Smooth muscle cell (in vitro differentiated cells): ENCODE results near the gene RAPGEF5. TPM values are rescaled to one million over a fixed set of nuclear protein-coding genes. Genes with fewer than 3 reads are reported as not detected.

Experiments used
- DNase-seq: peaks from one replicate; lab custom pipeline; 2025; ENCODE audit not compliant: unreplicated experiment; lab: John Stamatoyannopoulos, UW
- H2AFZ ChIP-seq: fragments of 200-600 bp; sonication (generic); 2 replicates; pipeline ENCODE4 v1.6.0; 2016; ENCODE audit warnings: antibody characterized with exemption, low read depth, mild to moderate bottlenecking
- H3F3A ChIP-seq: fragments of 200-600 bp; sonication (generic); 2 replicates; pipeline ENCODE4 v1.6.0; 2017; ENCODE audit warnings: antibody characterized with exemption, low read depth
- H3K27ac ChIP-seq: fragments of 200-600 bp; sonication (generic); 2 replicates; pipeline ENCODE4 v1.5.1; 2016; ENCODE audit warnings: low read depth, mild to moderate bottlenecking
- H3K27me3 ChIP-seq: fragments of 200-600 bp; sonication (generic); 2 replicates; pipeline ENCODE4 v1.6.1; 2016; ENCODE audit warnings: low read depth, mild to moderate bottlenecking
- H3K36me3 ChIP-seq: fragments of 200-600 bp; sonication (generic); 2 replicates; pipeline ENCODE4 v1.5.1; 2016; ENCODE audit warnings: low read depth
- H3K4me1 ChIP-seq: fragments of 200-600 bp; sonication (generic); 2 replicates; pipeline ENCODE4 v1.5.1; 2016; ENCODE audit warnings: low read depth
- H3K4me2 ChIP-seq: fragments of 200-600 bp; sonication (generic); 2 replicates; pipeline ENCODE4 v1.6.0; 2016; ENCODE audit warnings: mild to moderate bottlenecking
- H3K4me3 ChIP-seq: fragments of 200-600 bp; sonication (generic); 2 replicates; pipeline ENCODE4 v1.5.1; 2016; ENCODE audit warnings: mild to moderate bottlenecking
- H3K79me2 ChIP-seq: fragments of 200-600 bp; sonication (generic); 2 replicates; pipeline ENCODE4 v1.6.0; 2016; ENCODE audit warnings: low read depth, mild to moderate bottlenecking
- H3K9ac ChIP-seq: fragments of 200-600 bp; sonication (generic); 2 replicates; pipeline ENCODE4 v1.6.0; 2016; ENCODE audit warnings: low read depth
- H3K9me3 ChIP-seq: fragments of 200-600 bp; sonication (generic); replicated peaks from 2 replicates; pipeline ENCODE4 v1.5.1; 2016; ENCODE audit warnings: low read depth
- H4K20me1 ChIP-seq: fragments of 200-600 bp; sonication (generic); 2 replicates; pipeline ENCODE4 v1.6.0; 2016; ENCODE audit warnings: low read depth
- WGBS: methylation state at CpG from one replicate; pipeline ENCODE4 v1.1.7; 2016; ENCODE audit warnings: low lambda C conversion rate; 5-methylcytosine and 5-hydroxymethylcytosine counted together
- polyA plus RNA-seq: library from polyadenylated mRNA; unstranded; fragments of >200 nt; fragmentation: Nextera tagmentation; extraction: Ambion mirVana; gene quantifications from 2 replicates; pipeline ENCODE4 v1.2.1, GENCODE V29; 2016
- total RNA-seq: library from RNA; depleted of rRNA; stranded (reverse); fragments of >200 nt; gene quantifications from 2 replicates; pipeline ENCODE4 v1.2.3, GENCODE V29; 2014
- TF ChIP-seq, protein P1 (sequence below): fragments of 200-600 bp; sonication (generic); IDR thresholded peaks from 2 replicates; pipeline ENCODE4 v1.5.1; 2017; ENCODE audit warnings: borderline replicate concordance, mild to moderate bottlenecking, antibody characterized with exemption; ENCODE audit not compliant: insufficient read depth, poor library complexity, severe bottlenecking

RAPGEF5 gene
- total and polyA plus RNA-seq, 2 experiments from 2014 or later = 11.4 TPM; not detected in 1

DNA sequence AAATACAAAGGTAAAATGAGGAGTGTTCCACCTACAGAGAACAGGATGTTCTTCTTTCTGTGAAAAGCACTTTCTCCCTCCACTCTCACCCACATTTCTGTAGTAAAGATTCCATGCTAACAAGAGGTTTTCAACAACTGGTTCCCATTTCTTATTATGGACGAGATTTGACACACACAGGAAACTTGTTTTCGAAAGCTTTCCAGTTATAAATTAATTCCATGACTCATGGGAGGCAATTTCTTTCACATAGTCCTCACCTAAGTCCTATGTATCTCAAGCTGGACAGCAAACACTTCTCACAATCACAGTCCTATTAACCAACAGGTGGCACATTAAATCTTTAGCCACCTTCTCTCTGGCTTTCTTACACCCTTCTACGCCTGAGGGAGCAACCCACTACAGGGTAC, 24.5 kb downstream of the RAPGEF5 start:
- H3K79me2 ChIP-seq = no peaks in the 10 kb centered on the region
- no peak overlapping the region for H3K27ac ChIP-seq
- no peaks in the 10 kb centered on the region for H4K20me1 ChIP-seq
- H3F3A ChIP-seq = no peaks in the 10 kb centered on the region
- H3K36me3 ChIP-seq = no peaks in the 10 kb centered on the region
- no peaks in the 10 kb centered on the region for H3K9me3 ChIP-seq
- H3K4me2 ChIP-seq = no peak overlapping the region
- H3K4me1 ChIP-seq = no peaks in the 10 kb centered on the region
- no peak overlapping the region for H2AFZ ChIP-seq
- no peak for DNase-seq
- 63% methylated on average over 3 of the region's 3 CpGs for whole genome bisulfite sequencing
- H3K27me3 ChIP-seq = no peaks in the 10 kb centered on the region
- no peak overlapping the region for H3K4me3 ChIP-seq
- H3K9ac ChIP-seq = no peak overlapping the region
- TF ChIP-seq, protein P1, sequence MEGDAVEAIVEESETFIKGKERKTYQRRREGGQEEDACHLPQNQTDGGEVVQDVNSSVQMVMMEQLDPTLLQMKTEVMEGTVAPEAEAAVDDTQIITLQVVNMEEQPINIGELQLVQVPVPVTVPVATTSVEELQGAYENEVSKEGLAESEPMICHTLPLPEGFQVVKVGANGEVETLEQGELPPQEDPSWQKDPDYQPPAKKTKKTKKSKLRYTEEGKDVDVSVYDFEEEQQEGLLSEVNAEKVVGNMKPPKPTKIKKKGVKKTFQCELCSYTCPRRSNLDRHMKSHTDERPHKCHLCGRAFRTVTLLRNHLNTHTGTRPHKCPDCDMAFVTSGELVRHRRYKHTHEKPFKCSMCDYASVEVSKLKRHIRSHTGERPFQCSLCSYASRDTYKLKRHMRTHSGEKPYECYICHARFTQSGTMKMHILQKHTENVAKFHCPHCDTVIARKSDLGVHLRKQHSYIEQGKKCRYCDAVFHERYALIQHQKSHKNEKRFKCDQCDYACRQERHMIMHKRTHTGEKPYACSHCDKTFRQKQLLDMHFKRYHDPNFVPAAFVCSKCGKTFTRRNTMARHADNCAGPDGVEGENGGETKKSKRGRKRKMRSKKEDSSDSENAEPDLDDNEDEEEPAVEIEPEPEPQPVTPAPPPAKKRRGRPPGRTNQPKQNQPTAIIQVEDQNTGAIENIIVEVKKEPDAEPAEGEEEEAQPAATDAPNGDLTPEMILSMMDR = no peak

DNA sequence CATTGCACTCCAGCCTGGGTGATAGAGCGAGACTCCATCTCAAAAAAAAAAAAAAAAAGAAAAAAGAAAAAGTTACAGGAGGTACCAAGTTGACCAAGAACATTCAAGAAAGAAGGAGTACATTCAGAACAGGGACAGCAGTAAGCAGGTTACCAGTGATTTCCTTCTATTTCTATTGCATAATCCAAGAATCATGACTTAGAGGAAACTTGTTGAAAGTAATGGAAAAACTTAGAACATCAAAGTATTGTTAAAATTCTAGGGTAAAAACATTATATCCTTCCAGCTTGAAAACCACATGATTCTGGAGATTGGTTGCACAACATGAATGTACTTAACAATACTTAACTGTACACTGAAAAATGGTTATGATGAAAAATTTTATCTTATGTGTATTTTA, 25.2 kb downstream of the RAPGEF5 start:
- no peaks in the 10 kb centered on the region for H3K27me3 ChIP-seq
- 100% methylated on average over 1 of the region's 1 CpG for WGBS
- H3K4me3 ChIP-seq = no peak overlapping the region
- no peak overlapping the region for H2AFZ ChIP-seq
- no peaks in the 10 kb centered on the region for H3K79me2 ChIP-seq
- TF ChIP-seq, protein P1 = no peak
- no peak overlapping the region for H3K27ac ChIP-seq
- no peaks in the 10 kb centered on the region for H3K4me1 ChIP-seq
- H4K20me1 ChIP-seq = no peaks in the 10 kb centered on the region
- H3F3A ChIP-seq = no peaks in the 10 kb centered on the region
- no peaks in the 10 kb centered on the region for H3K9me3 ChIP-seq
- H3K4me2 ChIP-seq = no peak overlapping the region
- DNase-seq = no peak
- H3K36me3 ChIP-seq = no peaks in the 10 kb centered on the region
- no peak overlapping the region for H3K9ac ChIP-seq

DNA sequence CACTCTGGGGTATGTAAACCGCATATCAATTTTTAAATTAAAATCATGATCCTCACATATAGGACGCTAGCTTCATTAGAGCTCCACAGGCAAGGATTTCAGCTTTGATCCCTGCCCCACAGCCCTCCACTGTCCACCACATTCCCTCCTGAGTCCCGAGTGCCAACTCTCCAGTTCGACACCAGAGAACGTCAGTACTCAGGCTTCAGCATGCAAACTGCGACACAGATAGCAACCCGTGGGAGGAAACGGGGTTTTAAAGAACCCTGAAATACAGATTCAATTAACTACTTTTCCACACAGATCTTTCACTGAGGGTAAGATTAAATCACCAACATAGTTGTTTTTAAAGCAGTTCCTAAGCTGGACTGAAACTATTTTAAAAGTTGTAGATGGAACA, 26.1 kb downstream of the RAPGEF5 start:
- Histone ChIP-seq H3K9ac (no peak overlapping the region), H3K27ac (no peak overlapping the region), H2AFZ (no peak overlapping the region), H4K20me1 (no peaks in the 10 kb centered on the region), H3K4me3 (no peak overlapping the region), H3K4me1 (no peaks in the 10 kb centered on the region), H3K27me3 (no peaks in the 10 kb centered on the region), H3K9me3 (no peaks in the 10 kb centered on the region), H3K36me3 (no peaks in the 10 kb centered on the region), H3K4me2 (no peak overlapping the region), H3K79me2 (no peaks in the 10 kb centered on the region), H3F3A (no peaks in the 10 kb centered on the region)
- no peak for DNase-seq
- WGBS = 88% methylated on average over 8 of the region's 8 CpGs
- TF ChIP-seq, protein P1 = no peak

DNA sequence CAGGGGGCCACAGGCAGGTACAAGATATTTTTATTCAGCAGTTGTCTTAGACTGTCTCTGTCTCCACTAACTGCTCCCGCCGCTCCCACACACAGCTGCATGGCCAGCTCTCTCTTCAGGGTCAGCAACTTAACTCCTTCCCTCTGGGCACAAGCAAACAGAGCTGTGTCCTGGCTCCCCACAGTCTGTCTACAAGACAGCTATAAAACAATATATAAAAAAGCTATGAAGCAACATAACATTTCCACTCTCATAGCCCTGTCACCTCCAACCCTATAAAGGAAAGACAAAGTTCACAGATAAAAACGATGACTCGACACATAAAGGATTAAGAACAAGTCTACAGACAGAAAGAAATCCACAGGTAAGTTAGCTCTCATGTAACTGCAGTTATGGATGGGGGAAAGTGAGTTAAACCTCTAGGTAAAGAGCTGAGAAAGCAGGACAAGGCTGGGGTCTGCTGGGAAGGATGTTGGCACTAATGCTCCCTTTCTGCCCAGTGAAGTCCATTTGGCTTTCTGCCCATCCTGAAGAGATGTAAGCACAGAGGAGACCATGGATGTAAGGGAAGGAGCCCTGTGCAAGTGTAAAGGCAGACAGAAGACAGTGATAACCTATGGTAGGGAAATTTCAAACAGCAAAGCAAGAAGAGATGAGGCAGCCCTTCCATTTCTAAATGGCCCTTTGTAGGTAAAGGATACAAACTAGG, 27.0 kb downstream of the RAPGEF5 start:
- Histone ChIP-seq H3K36me3 (no peaks in the 10 kb centered on the region), H3K4me1 (no peaks in the 10 kb centered on the region), H2AFZ (no peak overlapping the region), H3K4me2 (no peak overlapping the region), H3K4me3 (no peak overlapping the region), H4K20me1 (no peaks in the 10 kb centered on the region), H3F3A (no peaks in the 10 kb centered on the region), H3K27ac (no peak overlapping the region), H3K9me3 (no peaks in the 10 kb centered on the region), H3K27me3 (no peaks in the 10 kb centered on the region), H3K9ac (no peak overlapping the region), H3K79me2 (no peaks in the 10 kb centered on the region)
- DNase-seq = no peak
- WGBS = 65% methylated on average over 4 of the region's 4 CpGs
- TF ChIP-seq, protein P1 = no peak
